ES-I3 (cell line): Measurements from ENCODE around the gene GON4L.

Experiments used
- H3K36me3 ChIP-seq: 2 replicates; pipeline ENCODE4 v1.6.1; 2013; ENCODE audit warnings: mild to moderate bottlenecking, low read length, control low read depth, moderate library complexity; ENCODE audit not compliant: insufficient read depth
- H3K4me1 ChIP-seq: 2 replicates; pipeline ENCODE4 v1.6.1; 2013; ENCODE audit warnings: mild to moderate bottlenecking, control low read depth, low read length; ENCODE audit not compliant: insufficient read depth
- H3K9ac ChIP-seq: 2 replicates; pipeline ENCODE4 v1.6.1; 2013; ENCODE audit warnings: low read depth, mild to moderate bottlenecking, low read length, moderate library complexity
- H3K9me3 ChIP-seq: 2 replicates; pipeline ENCODE4 v1.6.1; 2013; ENCODE audit warnings: mild to moderate bottlenecking, low read length, moderate library complexity; ENCODE audit not compliant: control insufficient read depth, insufficient read depth

The GON4L gene

DNA sequence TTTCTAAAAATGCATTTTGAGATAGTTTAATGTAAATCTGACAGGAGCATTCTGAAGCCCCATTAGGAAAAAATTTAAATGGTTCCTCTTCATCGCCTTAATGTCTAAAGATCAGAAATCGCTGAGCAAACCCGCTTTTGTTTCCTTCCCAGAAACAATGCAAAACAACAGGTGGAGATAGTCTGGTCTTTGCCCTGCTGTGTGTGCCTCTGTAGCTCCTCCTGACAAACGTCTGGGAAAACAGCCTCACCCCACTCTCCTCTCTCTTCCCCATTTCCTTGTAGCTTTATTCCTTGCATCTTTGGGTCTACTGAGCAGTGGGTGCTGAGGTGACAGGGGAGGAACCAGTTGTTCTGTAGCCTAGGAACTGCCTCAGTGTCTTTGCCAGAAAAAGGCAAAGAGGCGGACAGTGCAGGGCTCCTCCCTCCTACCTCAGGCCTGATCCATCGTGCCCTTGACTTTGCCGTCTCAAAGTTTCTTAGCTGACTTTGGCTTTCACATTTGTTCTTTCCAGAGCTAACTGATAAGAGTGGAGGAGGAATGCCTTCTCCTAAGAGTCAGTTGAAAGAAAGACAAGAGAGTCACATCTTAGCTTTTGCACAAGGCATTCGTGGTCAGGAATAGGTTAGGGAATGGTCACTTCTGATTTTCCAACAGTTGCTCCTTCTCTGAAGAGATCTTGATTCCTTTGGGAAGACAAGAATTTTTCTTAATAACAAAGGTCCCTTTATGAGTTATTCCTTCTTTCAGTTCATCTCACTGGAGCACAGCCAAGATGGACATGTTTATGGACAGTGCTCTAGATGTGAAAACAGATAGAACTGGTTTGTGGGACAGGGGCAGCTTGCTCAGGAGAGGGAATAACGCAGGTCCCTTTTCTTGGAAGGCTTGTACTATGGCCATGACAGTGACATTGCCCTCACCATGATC, 27.3 kb upstream of the GON4L start:
- Histone ChIP-seq H3K4me1 (no peaks in the 10 kb centered on the region), H3K36me3 (no peaks in the 10 kb centered on the region), H3K9me3 (no peaks in the 10 kb centered on the region), H3K9ac (no peak overlapping the region)

- Histone ChIP-seq H3K9ac (no peak overlapping the region), H3K36me3 (no peaks in the 10 kb centered on the region), H3K9me3 (no peaks in the 10 kb centered on the region), H3K4me1 (no peaks in the 10 kb centered on the region)
These were observed 25.8 kb upstream of the GON4L start for GRCh38 chr1:155882766-155883165.

- Histone ChIP-seq H3K36me3 (no peaks in the 10 kb centered on the region), H3K9ac (no peak overlapping the region), H3K4me1 (no peaks in the 10 kb centered on the region), H3K9me3 (no peaks in the 10 kb centered on the region)
These were observed 25.2 kb upstream of the GON4L start for GRCh38 chr1:155882235-155882634.

DNA sequence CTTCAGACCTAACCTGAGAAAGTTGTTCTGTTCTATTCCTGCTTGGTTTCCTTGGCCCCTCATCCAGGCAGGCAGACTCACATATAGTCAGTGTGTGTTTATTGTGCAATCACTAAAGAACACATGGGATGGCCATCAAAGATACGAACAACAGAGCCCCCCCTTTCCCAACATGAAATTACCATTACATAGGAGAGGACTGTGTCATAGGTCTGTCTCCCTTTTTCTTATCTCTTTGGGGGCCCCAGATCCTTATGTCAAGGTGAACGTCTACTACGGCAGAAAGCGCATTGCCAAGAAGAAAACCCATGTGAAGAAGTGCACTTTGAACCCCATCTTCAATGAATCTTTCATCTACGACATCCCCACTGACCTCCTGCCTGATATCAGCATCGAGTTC, 23.9 kb upstream of the GON4L start:
- H3K4me1 ChIP-seq = no peaks in the 10 kb centered on the region
- H3K9me3 ChIP-seq = no peaks in the 10 kb centered on the region
- H3K36me3 ChIP-seq = no peaks in the 10 kb centered on the region
- H3K9ac ChIP-seq = no peak overlapping the region

DNA sequence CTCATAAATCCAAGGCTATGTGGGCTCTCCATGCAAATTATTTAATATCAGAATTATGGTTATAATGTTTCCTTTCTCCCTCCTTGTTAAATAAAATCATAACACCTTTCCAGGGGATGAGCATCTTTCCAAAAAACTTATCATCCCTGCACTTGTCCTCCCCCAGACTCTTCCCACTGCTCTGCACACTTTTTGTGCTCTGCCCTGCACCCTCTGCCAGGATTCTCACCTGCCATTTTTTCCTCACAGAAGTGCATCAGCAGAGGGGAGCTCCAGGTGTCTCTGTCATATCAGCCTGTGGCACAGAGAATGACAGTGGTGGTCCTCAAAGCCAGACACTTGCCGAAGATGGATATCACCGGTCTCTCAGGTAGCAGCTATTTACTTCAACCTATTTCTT, 23.2 kb upstream of the GON4L start:
- Histone ChIP-seq H3K36me3 (no peaks in the 10 kb centered on the region), H3K9ac (no peak overlapping the region), H3K4me1 (no peaks in the 10 kb centered on the region), H3K9me3 (no peaks in the 10 kb centered on the region)

DNA sequence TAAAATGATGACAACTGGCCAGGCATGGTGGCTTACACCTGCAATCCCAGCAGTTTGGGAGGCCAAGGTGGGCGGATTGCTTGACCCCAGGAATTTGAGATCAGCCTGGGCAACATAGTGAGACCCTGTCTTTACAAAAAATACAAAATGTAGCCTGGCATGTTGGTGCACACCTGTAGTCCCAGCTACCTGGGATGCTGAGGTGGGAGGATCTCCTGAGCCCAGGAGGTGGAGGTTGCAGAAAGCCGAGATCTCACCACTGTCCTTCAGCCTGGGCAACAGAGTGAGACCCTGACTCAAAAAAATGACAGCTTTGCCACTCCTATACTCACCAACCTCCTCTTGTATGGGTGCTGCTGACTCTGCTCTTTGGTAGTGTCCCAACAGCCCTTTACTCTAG, 20.9 kb upstream of the GON4L start:
- H3K4me1 ChIP-seq = no peaks in the 10 kb centered on the region
- H3K9ac ChIP-seq = no peak overlapping the region
- H3K36me3 ChIP-seq = no peaks in the 10 kb centered on the region
- H3K9me3 ChIP-seq = no peaks in the 10 kb centered on the region

DNA sequence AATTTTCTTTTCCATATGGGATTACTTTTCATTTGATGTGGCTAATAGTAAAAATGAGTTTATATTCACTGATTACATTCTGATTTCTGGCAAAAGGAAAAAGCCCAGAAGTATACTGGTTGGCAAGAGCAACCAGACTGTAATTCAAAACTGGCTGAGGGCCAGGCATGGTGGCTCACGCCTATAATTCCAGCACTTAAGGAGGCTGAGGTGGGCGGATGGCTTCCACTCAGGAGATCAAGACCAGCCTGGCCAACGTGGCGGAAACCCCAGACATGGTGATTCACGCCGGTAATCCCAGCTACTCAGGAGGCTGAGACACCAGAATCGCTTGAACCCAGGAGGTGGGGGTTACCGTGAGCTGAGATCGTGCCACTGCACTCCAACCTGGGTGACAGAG, 16.8 kb upstream of the GON4L start:
- Histone ChIP-seq H3K4me1 (no peaks in the 10 kb centered on the region), H3K9ac (no peak overlapping the region), H3K36me3 (no peaks in the 10 kb centered on the region), H3K9me3 (no peaks in the 10 kb centered on the region)

GRCh38 chr1:155872527-155872926, 15.5 kb upstream of the GON4L start:
- H3K36me3 ChIP-seq = no peaks in the 10 kb centered on the region
- H3K9me3 ChIP-seq = no peaks in the 10 kb centered on the region
- no peaks in the 10 kb centered on the region for H3K4me1 ChIP-seq
- H3K9ac ChIP-seq = no peak overlapping the region

GRCh38 chr1:155871390-155871789, 14.4 kb upstream of the GON4L start:
- Histone ChIP-seq H3K9me3 (no peaks in the 10 kb centered on the region), H3K9ac (no peak overlapping the region), H3K36me3 (no peaks in the 10 kb centered on the region)

DNA sequence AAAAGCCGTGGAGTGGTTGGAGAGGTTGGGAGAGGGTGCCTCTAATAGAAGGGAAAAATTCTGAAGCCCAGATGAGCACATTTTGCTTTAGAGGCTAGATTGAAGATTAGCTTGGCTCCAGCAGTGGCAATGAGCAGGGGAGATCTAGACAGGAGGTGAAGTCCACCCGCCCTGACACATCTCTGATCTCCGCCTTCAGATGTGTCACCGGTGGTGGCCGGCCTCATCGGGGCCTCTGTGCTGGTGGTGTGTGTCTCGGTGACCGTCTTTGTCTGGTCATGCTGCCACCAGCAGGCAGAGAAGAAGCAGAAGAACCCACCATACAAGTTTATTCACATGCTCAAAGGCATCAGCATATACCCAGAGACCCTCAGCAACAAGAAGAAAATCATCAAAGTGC, 10.8 kb upstream of the GON4L start:
- Histone ChIP-seq H3K9me3 (no peaks in the 10 kb centered on the region), H3K4me1 (no peaks in the 10 kb centered on the region), H3K9ac (no peak overlapping the region), H3K36me3 (no peaks in the 10 kb centered on the region)

More at GRCh38 chr1:155871390-155871789, 14.4 kb upstream of the GON4L start:
- no peaks in the 10 kb centered on the region for H3K4me1 ChIP-seq

DNA sequence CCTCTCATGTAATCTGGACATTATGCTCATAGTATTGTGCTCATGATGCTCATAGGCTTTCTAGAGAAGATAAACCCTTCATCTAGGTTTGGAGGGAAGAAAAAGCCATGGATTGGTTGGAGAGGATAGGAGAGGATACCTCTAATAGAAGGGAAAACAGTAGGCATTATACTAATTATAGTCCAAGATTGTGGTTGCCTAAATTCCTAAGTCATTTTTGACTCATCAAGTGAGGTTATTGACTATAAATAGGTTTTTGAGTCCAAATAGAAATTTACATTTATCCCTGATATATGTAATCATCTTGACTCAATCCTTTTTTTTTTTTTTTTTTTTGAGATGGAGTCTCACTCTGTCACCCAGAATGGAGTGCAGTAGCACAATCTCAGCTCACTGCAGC, 7.4 kb upstream of the GON4L start:
- peaks cover 8% of the 10 kb centered on the region for H3K4me1 ChIP-seq
- H3K9me3 ChIP-seq = no peaks in the 10 kb centered on the region
- H3K36me3 ChIP-seq = no peaks in the 10 kb centered on the region
- H3K9ac ChIP-seq = no peak overlapping the region

DNA sequence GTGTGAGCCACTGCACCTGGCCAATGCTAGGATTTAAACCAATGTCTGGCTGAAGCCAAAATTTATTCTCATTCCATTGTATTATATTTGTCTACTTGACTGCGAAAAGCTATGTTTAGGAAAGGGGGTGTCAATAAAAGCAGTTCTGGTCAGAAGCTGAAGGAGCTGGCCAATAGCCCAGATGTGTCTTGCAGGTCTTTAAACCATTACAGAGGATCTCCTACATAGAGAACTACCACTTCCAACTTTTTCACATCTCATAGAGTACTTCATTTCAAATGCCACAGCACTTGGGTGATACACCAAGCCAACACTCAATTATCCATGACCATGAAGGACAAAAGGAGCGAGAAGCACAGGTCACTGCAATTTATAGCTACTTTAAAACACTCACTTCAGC, 4.9 kb upstream of the GON4L start:
- H3K36me3 ChIP-seq = no peaks in the 10 kb centered on the region
- no peaks in the 10 kb centered on the region for H3K9me3 ChIP-seq
- H3K4me1 ChIP-seq = peaks cover 8% of the 10 kb centered on the region
- H3K9ac ChIP-seq = no peak overlapping the region

- Histone ChIP-seq H3K36me3 (no peaks in the 10 kb centered on the region), H3K9ac (peak overlapping the region; percentile 66), H3K9me3 (no peaks in the 10 kb centered on the region), H3K4me1 (peaks cover 8% of the 10 kb centered on the region)
These were observed 4.0 kb upstream of the GON4L start for GRCh38 chr1:155860970-155861510.

- no peaks in the 10 kb centered on the region for H3K9me3 ChIP-seq
- peaks cover 8% of the 10 kb centered on the region for H3K4me1 ChIP-seq
- peak overlapping the region; percentile 66 for H3K9ac ChIP-seq
- no peaks in the 10 kb centered on the region for H3K36me3 ChIP-seq
These were observed 3.2 kb upstream of the GON4L start for GRCh38 chr1:155859881-155860871.
